Astrocyte of the spinal cord (primary cell): ENCODE data around the gene RUVBL2.

Experiments
- DNase-seq: peaks from one replicate; pipeline ENCODE4 v3.0.0; 2011; ENCODE audit warnings: low read depth, low spot score
- H3K4me3 ChIP-seq: 2 replicates; pipeline ENCODE4 v1.5.1; 2011; ENCODE audit warnings: low read depth, mild to moderate bottlenecking, low read length, moderate library complexity
- CTCF ChIP-seq: IDR thresholded peaks from 2 replicates; pipeline ENCODE4 v1.5.1; 2012; ENCODE audit warnings: low read depth, mild to moderate bottlenecking, low read length, inconsistent platforms
- in situ Hi-C: cut with HindIII; loops from 2 replicates; pipeline ENCODE4 v1.10.0; 2017; ENCODE audit warnings: low sequenced_read_pairs

The RUVBL2 gene

GRCh38 chr19:48950830-48951519 lies 42.7 kb upstream of the RUVBL2 start:
- TF ChIP-seq CTCF: no peak
- in situ Hi-C loops: no loop called here
- H3K4me3 ChIP-seq: no peak overlapping the region
- no peak for DNase-seq

- DNase-seq: no peak
- in situ Hi-C loops: no loop called here
- TF ChIP-seq CTCF: no peak
- H3K4me3 ChIP-seq: no peak overlapping the region
These were observed 40.5 kb upstream of the RUVBL2 start for GRCh38 chr19:48953141-48953540.

GRCh38 chr19:48953990-48954594 lies 39.6 kb upstream of the RUVBL2 start:
- no peak for DNase-seq
- TF ChIP-seq CTCF: no peak
- in situ Hi-C loops: no loop called here
- peak overlapping the region; percentile 99 for H3K4me3 ChIP-seq

- DNase-seq: peak; percentile 97
- H3K4me3 ChIP-seq: peak within 1 kb of the TSS; percentile 99
- TF ChIP-seq CTCF: no peak
- in situ Hi-C loops: no loop called here
These were observed 38.9 kb upstream of the RUVBL2 start, which contains the start of gene BAX for GRCh38 chr19:48954595-48955307. Gene BAX (plus strand): TSS chr19:48954875. CDS start chr19:48954929, 54 bp downstream.

- peak overlapping the region; percentile 99 for H3K4me3 ChIP-seq
- in situ Hi-C loops: no loop called here
- TF ChIP-seq CTCF: no peak
- DNase-seq: no peak
These were observed 38.3 kb upstream of the RUVBL2 start for GRCh38 chr19:48955308-48955958.

- TF ChIP-seq CTCF: no peak
- H3K4me3 ChIP-seq: no peak overlapping the region
- DNase-seq: no peak
- in situ Hi-C loops: no loop called here
These were observed 35.7 kb upstream of the RUVBL2 start for GRCh38 chr19:48958006-48958405.
